GM23338 (cell line): ENCODE data around the gene DBT. TPM values are rescaled to one million over a fixed set of nuclear protein-coding genes. Genes with fewer than 3 reads are reported as not detected.

Source experiments
- ATAC-seq: fragments of 200-7000 bp; cut with Tn5 transposase; 3 replicates; pipeline ENCODE4 v1.9.1; 2020
- DNase-seq: peaks from one replicate; pipeline ENCODE4 v3.0.0-alpha.2; 2015; ENCODE audit warnings: low spot score
- H2AFZ ChIP-seq: fragments of 200-600 bp; sonication (generic); 2 replicates; pipeline ENCODE4 v1.8.0; 2016; ENCODE audit warnings: antibody characterized with exemption, mild to moderate bottlenecking, moderate library complexity
- H3F3A ChIP-seq: fragments of 200-600 bp; sonication (generic); replicated peaks from 2 replicates; pipeline ENCODE4 v1.8.0; 2017; ENCODE audit warnings: antibody characterized with exemption, mixed run types, low read depth
- H3K27ac ChIP-seq: fragments of 200-600 bp; sonication (generic); 2 replicates; pipeline ENCODE4 v1.6.1; 2016; ENCODE audit warnings: low read depth
- H3K27me3 ChIP-seq: fragments of 200-600 bp; sonication (generic); 2 replicates; pipeline ENCODE4 v1.8.0; 2016; ENCODE audit warnings: mild to moderate bottlenecking, mixed run types, moderate library complexity; ENCODE audit not compliant: insufficient read depth
- H3K36me3 ChIP-seq: fragments of 200-600 bp; sonication (generic); 2 replicates; pipeline ENCODE4 v1.8.0; 2016; ENCODE audit warnings: mild to moderate bottlenecking; ENCODE audit not compliant: insufficient read depth
- H3K4me1 ChIP-seq: fragments of 200-600 bp; sonication (generic); 2 replicates; pipeline ENCODE4 v1.8.0; 2016; ENCODE audit warnings: mild to moderate bottlenecking, moderate library complexity; ENCODE audit not compliant: insufficient read depth
- H3K4me2 ChIP-seq: fragments of 200-600 bp; sonication (generic); 2 replicates; pipeline ENCODE4 v1.7.1; 2017; ENCODE audit warnings: mixed run types
- H3K4me3 ChIP-seq: fragments of 200-600 bp; sonication (generic); 2 replicates; pipeline ENCODE4 v1.6.1; 2016; ENCODE audit warnings: mixed run types
- H3K79me2 ChIP-seq: fragments of 200-600 bp; sonication (generic); replicated peaks from 2 replicates; pipeline ENCODE4 v1.8.0; 2017; ENCODE audit warnings: mild to moderate bottlenecking; ENCODE audit not compliant: insufficient read depth
- H3K9me2 ChIP-seq: fragments of 200-600 bp; sonication (generic); 2 replicates; pipeline ENCODE4 v1.8.0; 2017; ENCODE audit not compliant: insufficient read depth
- H4K20me1 ChIP-seq: fragments of 200-600 bp; sonication (generic); replicated peaks from 2 replicates; pipeline ENCODE4 v1.8.0; 2017; ENCODE audit warnings: mild to moderate bottlenecking; ENCODE audit not compliant: insufficient read depth
- H3K27ac Mint-ChIP-seq: 2 replicates; pipeline ENCODE4 v1.8.0; 2020; ENCODE audit warnings: inconsistent platforms, mild to moderate bottlenecking, moderate library complexity, mixed read lengths
- H3K27me3 Mint-ChIP-seq: 3 replicates; pipeline ENCODE4 v1.8.0; 2022; ENCODE audit warnings: low read depth, mild to moderate bottlenecking, moderate library complexity, mixed read lengths, inconsistent platforms; ENCODE audit not compliant: insufficient read depth, poor library complexity
- H3K36me3 Mint-ChIP-seq: 3 replicates; pipeline ENCODE4 v1.8.0; 2021; ENCODE audit warnings: low read depth, mild to moderate bottlenecking, inconsistent platforms, moderate library complexity, mixed read lengths
- H3K4me1 Mint-ChIP-seq: 3 replicates; pipeline ENCODE4 v1.8.0; 2020; ENCODE audit warnings: mild to moderate bottlenecking, inconsistent platforms, mixed read lengths
- H3K4me3 Mint-ChIP-seq: 3 replicates; pipeline ENCODE4 v1.8.0; 2021; ENCODE audit warnings: moderate library complexity, mild to moderate bottlenecking, inconsistent platforms, mixed read lengths
- H3K9me3 Mint-ChIP-seq: 3 replicates; pipeline ENCODE4 v1.8.0; 2020; ENCODE audit warnings: moderate library complexity, mild to moderate bottlenecking, inconsistent platforms, mixed read lengths
- EZH2phosphoT487 ChIP-seq: fragments of 200-600 bp; sonication (generic); IDR thresholded peaks from one replicate; pipeline ENCODE4 v1.8.1; 2018; ENCODE audit warnings: antibody characterized with exemption; ENCODE audit not compliant: unreplicated experiment
- REST ChIP-seq: IDR thresholded peaks from one replicate; pipeline ENCODE4 v1.6.1; 2018; ENCODE audit warnings: antibody characterized with exemption; ENCODE audit not compliant: unreplicated experiment
- STAT1 ChIP-seq: IDR thresholded peaks from one replicate; pipeline ENCODE4 v1.6.1; 2016; ENCODE audit warnings: antibody characterized with exemption; ENCODE audit not compliant: unreplicated experiment
- ZNF331 ChIP-seq: fragments of 250-450 bp; sonication (Bioruptor Pico); IDR thresholded peaks from 2 replicates; pipeline ENCODE4 v1.5.0; 2020; ENCODE audit warnings: low read depth, mild to moderate bottlenecking, moderate library complexity
- polyA plus RNA-seq: library from polyadenylated mRNA; unstranded; fragments of >200 nt; fragmentation: Nextera tagmentation; extraction: Ambion mirVana; gene quantifications from 2 replicates; pipeline ENCODE4 v1.2.1, GENCODE V29; 2016
- total RNA-seq: library from RNA; depleted of rRNA; stranded (reverse); fragments of >200 nt; shearing (Covaris generic); gene quantifications from 2 replicates; pipeline ENCODE4 v1.2.3, GENCODE V29; 2014

The DBT gene
- total and polyA plus RNA-seq, 2 experiments from 2014 or later = 8.1 to 14.7 TPM

GRCh38 chr1:100168051-100168450, 81.6 kb downstream of the DBT start:
- no peak for TF ChIP-seq REST
- Mint-ChIP-seq H3K27me3 (no peaks in the 10 kb centered on the region), H3K36me3 (no peaks in the 10 kb centered on the region)

GRCh38 chr1:100164702-100165101, 84.9 kb downstream of the DBT start:
- no peaks in the 10 kb centered on the region for H3K4me1 ChIP-seq
- no peaks in the 10 kb centered on the region for H3K36me3 ChIP-seq
- no peak overlapping the region for H3K4me2 ChIP-seq
- ATAC-seq = no peak
- no peaks in the 10 kb centered on the region for H3F3A ChIP-seq
- TF ChIP-seq REST (no peak), ZNF331 (no peak), EZH2phosphoT487 (no peak), STAT1 (no peak)
- no peak overlapping the region for H2AFZ ChIP-seq
- Mint-ChIP-seq H3K4me1 (no peaks in the 10 kb centered on the region; the same call in 2 of the 3 replicates), H3K4me3 (no peak overlapping the region), H3K9me3 (no peaks in the 10 kb centered on the region), H3K27me3 (no peaks in the 10 kb centered on the region), H3K36me3 (no peaks in the 10 kb centered on the region), H3K27ac (no peak overlapping the region)
- H3K9me2 ChIP-seq = 0 out of 2 replicates have a peak, but pooled peaks cover 3% of the 10 kb centered on the region
- H4K20me1 ChIP-seq = no peaks in the 10 kb centered on the region
- H3K27ac ChIP-seq = no peak overlapping the region
- no peak for DNase-seq
- no peaks in the 10 kb centered on the region for H3K79me2 ChIP-seq
- no peak overlapping the region for H3K4me3 ChIP-seq
- no peaks in the 10 kb centered on the region for H3K27me3 ChIP-seq

More at GRCh38 chr1:100168051-100168450, 81.6 kb downstream of the DBT start:
- Histone ChIP-seq H3K4me3 (no peak overlapping the region), H3K27me3 (no peaks in the 10 kb centered on the region), H2AFZ (no peak overlapping the region), H4K20me1 (no peaks in the 10 kb centered on the region), H3K27ac (no peak overlapping the region), H3K9me2 (0 out of 2 replicates have a peak, but pooled peaks cover 3% of the 10 kb centered on the region), H3K36me3 (no peaks in the 10 kb centered on the region), H3K4me1 (no peaks in the 10 kb centered on the region), H3K79me2 (no peaks in the 10 kb centered on the region), H3K4me2 (no peak overlapping the region), H3F3A (no peaks in the 10 kb centered on the region)
- Mint-ChIP-seq H3K9me3 (no peaks in the 10 kb centered on the region), H3K4me1 (no peaks in the 10 kb centered on the region; the same call in 2 of the 3 replicates), H3K4me3 (no peak overlapping the region), H3K27ac (no peak overlapping the region)
- DNase-seq (no peak), ATAC-seq (no peak)
